Hematopoietic multipotent progenitor cell treated with erythropoietin and hydrocortisone succinate and interleukin-3 and kit ligand, for 17 days (in vitro differentiated cells): ENCODE measurements around the gene S100A7A.
"Not testable (repeated sequence)": the region's sequence is repeated elsewhere in the genome, so short reads cannot be mapped to it uniquely, and the experiment has no call there.

Experiments
- DNase-seq: peaks from one replicate; pipeline ENCODE4 v3.0.0-alpha.2; 2015; ENCODE audit warnings: low spot score

Gene S100A7A

DNA sequence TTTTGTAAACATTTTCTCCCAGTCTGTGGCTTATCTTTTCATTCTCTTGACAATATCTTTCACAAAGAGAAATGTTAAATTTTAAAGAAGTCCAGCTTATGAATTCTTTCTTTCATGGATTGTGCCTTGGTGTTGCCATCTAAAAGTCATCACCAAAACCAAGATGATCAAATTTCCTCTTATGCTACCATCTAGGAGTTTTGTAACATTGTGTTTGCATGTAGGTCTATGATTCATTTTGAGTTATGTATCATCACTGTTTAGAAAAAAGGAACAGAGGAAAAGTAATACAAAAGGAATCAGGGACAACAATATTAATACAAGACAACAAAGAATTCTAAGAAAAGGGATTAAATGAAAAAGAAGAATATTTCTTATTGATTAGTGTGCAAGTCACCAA lies 46.4 kb downstream of the S100A7A start:
- DNase-seq = not testable (repeated sequence)

DNA sequence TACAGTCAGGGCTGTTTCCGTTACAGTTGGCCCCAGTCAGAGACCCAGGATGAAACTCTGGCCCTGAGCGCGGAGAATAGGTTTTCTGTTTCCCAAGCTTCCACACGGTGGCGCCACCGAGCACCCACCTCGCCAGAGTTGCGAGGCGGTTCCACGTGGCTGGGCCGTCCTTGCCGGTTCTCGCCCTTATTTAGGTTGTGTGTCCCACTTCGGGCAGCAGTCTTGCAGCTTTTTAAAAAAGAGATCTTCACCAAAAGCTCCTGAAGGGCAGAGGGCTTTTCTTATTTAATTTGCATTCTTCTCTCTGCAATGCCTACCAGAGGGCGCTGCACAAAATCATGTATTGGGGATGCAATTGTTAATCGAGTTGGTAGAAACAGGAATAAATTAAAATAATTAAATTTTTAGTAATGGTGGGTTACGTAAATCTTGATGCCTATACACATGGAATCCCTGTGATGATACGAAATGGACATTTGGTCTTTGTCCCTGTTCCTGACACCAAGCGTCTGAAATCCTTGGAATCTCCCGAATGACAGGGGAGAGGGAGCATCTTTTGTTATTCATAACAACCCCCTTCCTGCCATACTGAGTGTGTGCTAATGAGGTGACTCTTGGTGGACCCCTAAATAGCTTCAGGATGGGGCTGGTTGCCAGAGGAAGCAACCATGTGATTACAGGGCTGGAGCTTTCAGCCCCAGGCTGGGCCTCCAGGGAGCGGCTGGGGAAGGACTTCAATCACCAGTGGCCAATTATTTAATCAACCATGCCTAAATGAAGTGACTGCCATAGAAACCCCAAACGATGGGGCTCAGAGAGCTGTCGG lies 49.7 kb downstream of the S100A7A start:
- DNase-seq = peak; percentile 45

DNA sequence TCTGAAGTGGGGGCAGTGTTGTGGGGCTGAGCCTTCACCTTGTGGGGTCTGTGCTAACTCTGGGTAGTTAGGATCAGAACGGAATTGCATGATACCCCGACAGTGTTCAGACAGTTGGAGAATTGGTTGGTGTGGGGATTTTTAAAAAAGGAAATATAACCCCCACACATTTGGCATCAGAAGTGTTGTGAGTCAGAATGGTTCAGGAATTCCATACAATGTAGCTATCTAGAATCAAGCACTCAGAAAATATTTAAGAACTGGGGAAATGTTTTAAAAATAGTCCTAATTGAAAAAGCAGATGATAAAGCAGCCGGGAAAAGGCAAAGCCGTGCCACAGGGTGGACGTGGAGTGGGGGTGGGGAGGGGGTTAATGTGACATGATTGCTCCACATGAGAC lies 50.6 kb downstream of the S100A7A start:
- no peak for DNase-seq

DNA sequence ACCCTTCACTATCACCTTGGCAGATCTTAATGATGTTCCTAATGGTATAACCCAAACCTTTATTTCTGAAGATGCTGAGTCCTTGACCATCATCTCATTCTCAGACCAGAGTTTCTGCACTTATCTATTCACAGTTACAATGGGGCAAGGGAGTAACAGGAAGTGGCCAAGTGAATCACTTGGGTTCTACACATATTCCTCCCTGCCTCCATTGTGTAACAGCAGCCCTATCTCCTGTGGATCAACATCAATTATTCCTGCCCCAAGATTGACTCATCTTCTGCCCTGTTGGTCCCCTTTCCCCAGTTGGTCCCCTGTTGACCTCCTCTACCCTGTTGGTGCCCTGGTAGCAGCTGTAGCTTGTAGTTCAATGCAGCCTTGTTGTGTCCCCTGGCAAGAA lies 54.4 kb downstream of the S100A7A start:
- no peak for DNase-seq
